ENCODE results near the gene SORCS2.

SORCS2 gene

DNA sequence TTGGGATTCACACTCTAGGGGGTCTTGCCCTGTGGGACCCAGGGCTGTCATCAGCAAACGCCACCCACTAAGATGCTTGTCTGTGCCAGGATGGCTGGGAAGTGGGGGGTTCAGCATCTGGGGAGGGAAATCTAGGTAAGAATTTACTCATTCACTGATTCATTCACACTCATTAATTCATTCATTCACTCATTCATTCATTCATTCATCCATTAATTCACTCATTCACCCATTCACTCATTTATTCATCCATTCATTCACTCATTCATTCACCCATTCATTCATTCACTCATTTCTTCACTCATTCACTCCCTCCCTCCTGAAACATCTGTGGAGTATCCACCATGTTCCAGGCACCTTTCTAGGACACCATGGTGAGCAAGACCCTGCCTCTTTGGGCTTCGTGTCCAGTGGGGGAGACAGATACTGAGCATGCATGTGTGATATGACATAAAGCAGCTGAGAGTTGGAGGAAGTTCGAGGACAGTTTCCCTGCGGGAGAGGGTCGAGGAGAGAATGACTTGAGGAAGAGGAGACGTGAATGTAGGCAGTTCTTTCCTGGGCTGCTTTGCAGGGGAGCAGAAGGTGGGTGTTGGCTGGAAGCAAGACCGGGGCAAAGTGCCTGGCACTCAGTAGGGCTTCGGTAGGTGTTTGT lies 90.6 kb downstream of the SORCS2 start:
- TF ChIP-seq ZNF24 (tag by site-specific recombination; IDR thresholded peaks at IDR 0.05) (peak; percentile 80; the same call in 1 of the 2 replicates), GLIS1 (tag by site-specific recombination; IDR thresholded peaks at IDR 0.05) (peak; percentile 77), ZNF596 (tag by site-specific recombination; IDR thresholded peaks at IDR 0.05) (no peak)
- ChIA-PET POLR2A (no interaction called here), CTCF (no interaction called here)
- Histone ChIP-seq H3K27ac (ENCODE audit: extremely low read depth, low read depth, low read length) (no peak overlapping the region), H3K9me3 (ENCODE audit: control insufficient read depth, insufficient read depth, low read depth, low read length) (no peaks in the 10 kb centered on the region), H3K4me1 (ENCODE audit: control insufficient read depth, insufficient read depth, low read length) (no peaks in the 10 kb centered on the region), H3K4me3 (ENCODE audit: low read depth, low read length) (no peak overlapping the region), H3K36me3 (ENCODE audit: control insufficient read depth in 2 of 2, insufficient read depth in 1 of 2, low read length in 2 of 2) (no peaks in the 10 kb centered on the region)

DNA sequence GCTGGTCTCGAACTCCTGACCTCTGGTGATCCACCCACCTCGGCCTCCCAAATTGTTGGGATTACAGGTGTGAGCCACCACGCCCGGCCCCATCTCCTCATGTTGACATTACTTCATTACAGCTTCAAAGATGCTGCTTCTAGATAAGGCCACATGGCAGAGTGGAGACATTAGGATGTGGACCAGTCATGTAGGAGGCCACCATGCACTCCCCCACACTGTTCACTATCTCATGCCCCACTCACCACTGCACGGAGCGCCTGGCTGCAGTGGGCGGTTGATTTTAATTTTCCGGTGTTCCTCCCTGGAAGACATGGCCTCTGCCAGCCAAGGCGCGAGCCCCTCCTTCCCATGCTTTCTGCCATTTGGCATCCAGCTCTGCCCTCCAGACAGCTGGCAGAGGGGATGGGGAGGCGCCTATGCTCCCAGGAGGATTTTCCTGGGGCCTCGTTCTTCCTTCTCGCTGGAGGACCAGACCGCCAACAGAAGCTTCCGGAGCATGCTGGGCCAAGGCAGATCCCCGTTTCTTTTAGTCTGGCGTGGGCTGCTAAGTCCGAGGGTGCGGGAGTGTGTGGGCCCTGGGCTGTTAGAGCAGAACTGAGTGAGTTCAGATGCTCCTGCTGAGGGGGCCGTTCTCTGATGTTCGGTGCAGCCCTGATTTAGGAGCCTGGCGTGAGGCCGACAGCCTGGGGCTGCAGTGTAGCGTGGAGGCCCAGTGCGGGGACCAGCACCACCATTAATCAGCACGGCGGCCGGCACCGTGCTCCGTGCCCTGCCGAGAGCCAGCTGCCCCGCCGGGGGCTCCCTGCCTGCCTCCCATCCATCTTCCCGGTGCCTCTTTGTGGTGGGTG lies 93.1 kb downstream of the SORCS2 start:
- Histone ChIP-seq H3K9me3 (ENCODE audit: control insufficient read depth, insufficient read depth, low read depth, low read length) (no peaks in the 10 kb centered on the region), H3K27ac (ENCODE audit: extremely low read depth, low read depth, low read length) (no peak overlapping the region), H3K4me3 (ENCODE audit: low read depth, low read length) (no peak overlapping the region), H3K4me1 (ENCODE audit: control insufficient read depth, insufficient read depth, low read length) (no peaks in the 10 kb centered on the region), H3K36me3 (ENCODE audit: control insufficient read depth in 2 of 2, insufficient read depth in 1 of 2, low read length in 2 of 2) (no peaks in the 10 kb centered on the region)
- TF ChIP-seq ZNF16 (tag by site-specific recombination; IDR thresholded peaks at IDR 0.05; ENCODE audit: low read depth), result no peak
- TF ChIP-seq EGR2 (tag by site-specific recombination; IDR thresholded peaks at IDR 0.05; ENCODE audit: low read depth), result peak; percentile 64
- peak; percentile 66 for TF ChIP-seq ZFHX2 (tag by site-specific recombination; conservative IDR thresholded peaks at IDR 0.05)
- TF ChIP-seq ZNF19 (tag by site-specific recombination; IDR thresholded peaks at IDR 0.05; ENCODE audit: low read depth), result no peak
- peak; percentile 82 for TF ChIP-seq ZIC2 (tag by site-specific recombination; IDR thresholded peaks at IDR 0.05)
- TF ChIP-seq ZNF140 (tag by site-specific recombination; IDR thresholded peaks at IDR 0.05), result no peak
- TF ChIP-seq, protein P1, sequence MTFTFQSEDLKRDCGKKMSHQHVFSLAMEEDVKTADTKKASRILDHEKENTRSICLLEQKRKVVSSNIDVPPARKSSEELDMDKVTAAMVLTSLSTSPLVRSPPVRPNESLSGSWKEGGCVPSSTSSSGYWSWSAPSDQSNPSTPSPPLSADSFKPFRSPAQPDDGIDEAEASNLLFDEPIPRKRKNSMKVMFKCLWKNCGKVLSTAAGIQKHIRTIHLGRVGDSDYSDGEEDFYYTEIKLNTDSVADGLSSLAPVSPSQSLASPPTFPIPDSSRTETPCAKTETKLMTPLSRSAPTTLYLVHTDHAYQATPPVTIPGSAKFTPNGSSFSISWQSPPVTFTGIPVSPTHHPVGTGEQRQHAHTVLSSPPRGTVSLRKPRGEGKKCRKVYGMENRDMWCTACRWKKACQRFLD (tag by site-specific recombination; IDR thresholded peaks at IDR 0.05), result no peak
- POLR2A ChIA-PET, result no interaction called here
- CTCF ChIA-PET, result no interaction called here

DNA sequence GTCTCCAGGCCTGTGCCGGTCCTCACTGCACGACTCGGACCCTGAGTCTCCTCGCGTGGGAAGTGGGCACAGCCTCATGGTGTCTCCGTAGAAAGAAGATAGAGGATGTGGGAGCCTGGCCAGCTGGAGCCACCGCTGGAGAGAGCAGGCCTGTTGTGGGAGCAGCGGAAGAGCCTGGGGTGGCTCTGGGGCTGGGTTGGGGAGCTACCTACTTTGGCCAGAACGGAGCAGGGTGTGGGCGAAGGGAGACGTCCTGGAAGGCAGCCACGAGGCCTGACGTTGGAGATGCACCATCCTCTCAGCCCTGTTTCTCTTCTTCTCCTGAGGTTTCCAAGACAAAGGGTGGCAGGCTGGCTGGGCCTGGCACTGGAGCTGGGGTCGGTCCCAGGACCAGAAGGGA lies 93.8 kb downstream of the SORCS2 start:
- POLR2A ChIA-PET, result no interaction called here
- Histone ChIP-seq H3K4me1 (ENCODE audit: control insufficient read depth, insufficient read depth, low read length) (no peaks in the 10 kb centered on the region), H3K4me3 (ENCODE audit: low read depth, low read length) (no peak overlapping the region), H3K9me3 (ENCODE audit: control insufficient read depth, insufficient read depth, low read depth, low read length) (no peaks in the 10 kb centered on the region), H3K27ac (ENCODE audit: extremely low read depth, low read depth, low read length) (no peak overlapping the region), H3K36me3 (ENCODE audit: control insufficient read depth in 2 of 2, insufficient read depth in 1 of 2, low read length in 2 of 2) (no peaks in the 10 kb centered on the region)
- CTCF ChIA-PET, result no interaction called here
- no peak for TF ChIP-seq ZNF670 (tag by site-specific recombination; IDR thresholded peaks at IDR 0.05; ENCODE audit: low read depth)
- no peak for TF ChIP-seq ZNF626 (tag by site-specific recombination; IDR thresholded peaks at IDR 0.05)
- TF ChIP-seq ZNF530 (tag by site-specific recombination; IDR thresholded peaks at IDR 0.05; ENCODE audit: low read depth), result no peak
- TF ChIP-seq ZNF292 (tag by site-specific recombination; IDR thresholded peaks at IDR 0.05; ENCODE audit: borderline replicate concordance, low read depth), result no peak
- no peak for TF ChIP-seq ZNF830 (tag by site-specific recombination; IDR thresholded peaks at IDR 0.05; ENCODE audit: low read depth)
- TF ChIP-seq, protein P2, sequence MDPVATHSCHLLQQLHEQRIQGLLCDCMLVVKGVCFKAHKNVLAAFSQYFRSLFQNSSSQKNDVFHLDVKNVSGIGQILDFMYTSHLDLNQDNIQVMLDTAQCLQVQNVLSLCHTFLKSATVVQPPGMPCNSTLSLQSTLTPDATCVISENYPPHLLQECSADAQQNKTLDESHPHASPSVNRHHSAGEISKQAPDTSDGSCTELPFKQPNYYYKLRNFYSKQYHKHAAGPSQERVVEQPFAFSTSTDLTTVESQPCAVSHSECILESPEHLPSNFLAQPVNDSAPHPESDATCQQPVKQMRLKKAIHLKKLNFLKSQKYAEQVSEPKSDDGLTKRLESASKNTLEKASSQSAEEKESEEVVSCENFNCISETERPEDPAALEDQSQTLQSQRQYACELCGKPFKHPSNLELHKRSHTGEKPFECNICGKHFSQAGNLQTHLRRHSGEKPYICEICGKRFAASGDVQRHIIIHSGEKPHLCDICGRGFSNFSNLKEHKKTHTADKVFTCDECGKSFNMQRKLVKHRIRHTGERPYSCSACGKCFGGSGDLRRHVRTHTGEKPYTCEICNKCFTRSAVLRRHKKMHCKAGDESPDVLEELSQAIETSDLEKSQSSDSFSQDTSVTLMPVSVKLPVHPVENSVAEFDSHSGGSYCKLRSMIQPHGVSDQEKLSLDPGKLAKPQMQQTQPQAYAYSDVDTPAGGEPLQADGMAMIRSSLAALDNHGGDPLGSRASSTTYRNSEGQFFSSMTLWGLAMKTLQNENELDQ (tag by site-specific recombination; IDR thresholded peaks at IDR 0.05; ENCODE audit: low read depth), result no peak
- TF ChIP-seq, protein P3, sequence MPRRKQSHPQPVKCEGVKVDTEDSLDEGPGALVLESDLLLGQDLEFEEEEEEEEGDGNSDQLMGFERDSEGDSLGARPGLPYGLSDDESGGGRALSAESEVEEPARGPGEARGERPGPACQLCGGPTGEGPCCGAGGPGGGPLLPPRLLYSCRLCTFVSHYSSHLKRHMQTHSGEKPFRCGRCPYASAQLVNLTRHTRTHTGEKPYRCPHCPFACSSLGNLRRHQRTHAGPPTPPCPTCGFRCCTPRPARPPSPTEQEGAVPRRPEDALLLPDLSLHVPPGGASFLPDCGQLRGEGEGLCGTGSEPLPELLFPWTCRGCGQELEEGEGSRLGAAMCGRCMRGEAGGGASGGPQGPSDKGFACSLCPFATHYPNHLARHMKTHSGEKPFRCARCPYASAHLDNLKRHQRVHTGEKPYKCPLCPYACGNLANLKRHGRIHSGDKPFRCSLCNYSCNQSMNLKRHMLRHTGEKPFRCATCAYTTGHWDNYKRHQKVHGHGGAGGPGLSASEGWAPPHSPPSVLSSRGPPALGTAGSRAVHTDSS (tag by site-specific recombination; IDR thresholded peaks at IDR 0.05), result no peak
- TF ChIP-seq, protein P4, sequence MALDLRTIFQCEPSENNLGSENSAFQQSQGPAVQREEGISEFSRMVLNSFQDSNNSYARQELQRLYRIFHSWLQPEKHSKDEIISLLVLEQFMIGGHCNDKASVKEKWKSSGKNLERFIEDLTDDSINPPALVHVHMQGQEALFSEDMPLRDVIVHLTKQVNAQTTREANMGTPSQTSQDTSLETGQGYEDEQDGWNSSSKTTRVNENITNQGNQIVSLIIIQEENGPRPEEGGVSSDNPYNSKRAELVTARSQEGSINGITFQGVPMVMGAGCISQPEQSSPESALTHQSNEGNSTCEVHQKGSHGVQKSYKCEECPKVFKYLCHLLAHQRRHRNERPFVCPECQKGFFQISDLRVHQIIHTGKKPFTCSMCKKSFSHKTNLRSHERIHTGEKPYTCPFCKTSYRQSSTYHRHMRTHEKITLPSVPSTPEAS (tag by site-specific recombination; IDR thresholded peaks at IDR 0.05), result no peak
- no peak for TF ChIP-seq GLIS1 (tag by site-specific recombination; IDR thresholded peaks at IDR 0.05)
- TF ChIP-seq ZNF114 (tag by site-specific recombination; IDR thresholded peaks at IDR 0.05), result no peak
- no peak for TF ChIP-seq ZNF423 (tag by site-specific recombination; IDR thresholded peaks at IDR 0.05)
- TF ChIP-seq ZNF623 (tag by site-specific recombination; IDR thresholded peaks at IDR 0.05), result no peak
- no peak for TF ChIP-seq HOXC10 (CRISPR knock-in tag; IDR thresholded peaks at IDR 0.05)
- no peak for TF ChIP-seq ZNF585B (tag by site-specific recombination; IDR thresholded peaks at IDR 0.05)

Measured in HEK293 (cell line).